K562 (cell line): ENCODE data around the gene SLC16A5. TPM values are rescaled to one million over a fixed set of nuclear protein-coding genes. Genes with fewer than 3 reads are reported as not detected.

ENCODE experiments used
- ATAC-seq: fragments of 200-7000 bp; cut with Tn5 transposase; 3 replicates; pipeline ENCODE4 v1.9.1; 2020; ENCODE audit warnings: moderate library complexity
- BruUV-seq: library from RNA; stranded (reverse); fragments of 400-500 nt; replicated peaks from 2 replicates; lab custom pipeline; 2021; lab: Mats Ljungman, UMichigan
- CTCF ChIA-PET: fragments of 300-600 bp; formaldehyde crosslinking; extraction: SDS; loops from one replicate; lab custom pipeline; 2021; ENCODE audit warnings: low intra/inter-chr PET ratio; lab: Yijun Ruan, JAX
- POLR2A ChIA-PET: fragments of 300-600, 350-650 bp; sonication (Branson Sonifier 250); formaldehyde crosslinking; extraction: SDS; loops from one replicate; lab custom pipeline; 2021; ENCODE audit warnings: antibody characterized with exemption, inconsistent platforms; lab: Yijun Ruan, JAX
- DNase-seq, 4 experiments: peaks; one replicate each; pipeline versions ENCODE4 v3.0.0 to v3.0.0-alpha.2; 2011 to 2018; ENCODE audit warnings: low spot score in 3 of 4, mixed read lengths in 3 of 4; ENCODE audit errors: extremely low read depth in 1 of 4
- FAIRE-seq: peaks from 2 replicates; lab custom pipeline; 2011; peaks lifted over from hg19 to GRCh38; lab: Jason Lieb, UNC
- H2AFZ ChIP-seq: 2 replicates; pipeline ENCODE4 v1.6.0; 2011; ENCODE audit warnings: low read depth, low read length, control low read depth, inconsistent platforms
- H3K27ac ChIP-seq: fragments of 200-600 bp; 3 replicates; pipeline ENCODE4 v1.8.0; 2011; ENCODE audit warnings: low read depth, mild to moderate bottlenecking, control low read depth, inconsistent platforms, low read length, moderate library complexity, mixed read lengths; ENCODE audit errors: extremely low read depth
- H3K27me3 ChIP-seq, 2 experiments: fragments of 300-600 bp in 1 of 2; 2 replicates in 1 of 2; 3 replicates in 1 of 2; pipeline versions ENCODE4 v1.6.0 to v1.8.0; 2011; ENCODE audit warnings: inconsistent platforms in 2 of 2, low read length in 2 of 2, mild to moderate bottlenecking in 1 of 2, mixed read lengths in 1 of 2, moderate library complexity in 1 of 2; ENCODE audit not compliant: control insufficient read depth in 2 of 2, insufficient read depth in 2 of 2
- H3K36me3 ChIP-seq: fragments of 300-600 bp; 3 replicates; pipeline ENCODE4 v1.8.0; 2011; ENCODE audit warnings: mild to moderate bottlenecking, low read length, inconsistent platforms; ENCODE audit not compliant: control insufficient read depth, insufficient read depth
- H3K4me1 ChIP-seq, 2 experiments: fragments of 200-600 bp in 1 of 2; replicated peaks in 1 of 2; 2 replicates in 1 of 2; 3 replicates in 1 of 2; pipeline versions ENCODE4 v1.5.1 to v1.8.0; 2011; ENCODE audit warnings: inconsistent platforms in 2 of 2, low read length in 2 of 2, mild to moderate bottlenecking in 1 of 2, mixed read lengths in 1 of 2, moderate library complexity in 1 of 2; ENCODE audit not compliant: control insufficient read depth in 2 of 2, insufficient read depth in 2 of 2
- H3K4me2 ChIP-seq: 2 replicates; pipeline ENCODE4 v1.6.1; 2011; ENCODE audit warnings: low read length, control low read depth, inconsistent platforms, mixed read lengths; ENCODE audit not compliant: insufficient read depth
- H3K4me3 ChIP-seq: fragments of 200-600 bp; sonication (generic), shearing (Covaris generic); 2 replicates; pipeline ENCODE4 v1.5.1; 2016; ENCODE audit warnings: control low read depth, inconsistent platforms
- H3K79me2 ChIP-seq: fragments of 200-600 bp; 3 replicates; pipeline ENCODE4 v1.8.0; 2011; ENCODE audit warnings: low read length, inconsistent platforms; ENCODE audit not compliant: control insufficient read depth, insufficient read depth
- H3K9ac ChIP-seq, 2 experiments: 2 replicates each; pipeline versions ENCODE4 v1.6.0 to v1.6.1; 2011; ENCODE audit warnings: low read depth in 2 of 2, low read length in 2 of 2, control low read depth in 1 of 2, inconsistent platforms in 1 of 2, mild to moderate bottlenecking in 1 of 2, mixed read lengths in 1 of 2; ENCODE audit not compliant: insufficient read depth in 1 of 2
- H3K9me1 ChIP-seq: one replicate; pipeline ENCODE4 v1.6.0; 2011; ENCODE audit warnings: inconsistent platforms, mild to moderate bottlenecking, low read length, moderate library complexity; ENCODE audit not compliant: control insufficient read depth, insufficient read depth
- H3K9me3 ChIP-seq: replicated peaks from 2 replicates; pipeline ENCODE4 v1.5.1; 2011; ENCODE audit warnings: low read depth, low read length, inconsistent platforms; ENCODE audit not compliant: control insufficient read depth, insufficient read depth
- H4K20me1 ChIP-seq: replicated peaks from 2 replicates; pipeline ENCODE4 v1.6.1; 2011; ENCODE audit warnings: low read length, inconsistent platforms, mixed read lengths; ENCODE audit not compliant: control insufficient read depth, insufficient read depth
- BRCA1 ChIP-seq, 2 experiments: fragments of 450-650 bp in 1 of 2; sonication (generic) in 1 of 2; formaldehyde crosslinking in 1 of 2; IDR thresholded peaks; 2 replicates each; pipeline versions ENCODE4 v1.5.0 to v1.6.1; 2017 to 2020; ENCODE audit warnings: mild to moderate bottlenecking in 1 of 2, missing genetic modification reagents in 1 of 2
- BRF2 ChIP-seq: IDR thresholded peaks from 3 replicates; pipeline ENCODE4 v1.6.1; 2011; ENCODE audit warnings: borderline replicate concordance, mild to moderate bottlenecking; ENCODE audit not compliant: insufficient read length, insufficient read depth
- ELF1 ChIP-seq: fragments of 200-800 bp; sonication (Bioruptor generic); IDR thresholded peaks from 2 replicates; pipeline ENCODE4 v1.6.1; 2016; ENCODE audit warnings: missing genetic modification characterization, missing compliant biosample characterization
- GABPB2 ChIP-seq: fragments of 250-450 bp; sonication (Bioruptor Pico); conservative IDR thresholded peaks from 2 replicates; pipeline ENCODE4 v1.5.1; 2021; ENCODE audit warnings: mild to moderate bottlenecking
- MTA2 ChIP-seq: fragments of 450-650 bp; IDR thresholded peaks from 2 replicates; pipeline ENCODE4 v1.6.1; 2016; ENCODE audit warnings: low read depth
- MYNN ChIP-seq, 2 experiments: sonication (generic); formaldehyde crosslinking in 1 of 2; IDR thresholded peaks; 2 replicates each; pipeline versions ENCODE4 v1.5.0 to v1.6.1; 2016 to 2020; ENCODE audit warnings: antibody characterized with exemption in 1 of 2, missing genetic modification reagents in 1 of 2
- SPI1 ChIP-seq: IDR thresholded peaks from 2 replicates; pipeline ENCODE4 v1.6.1; 2011; ENCODE audit warnings: low read depth, low read length, control low read depth, borderline replicate concordance
- TAF9B ChIP-seq: fragments of 450-650 bp; IDR thresholded peaks from 2 replicates; pipeline ENCODE4 v1.6.1; 2018; ENCODE audit warnings: mild to moderate bottlenecking; ENCODE audit not compliant: partially characterized antibody
- ZBTB34 ChIP-seq: fragments of 250-450 bp; sonication (Bioruptor Pico); IDR thresholded peaks from 2 replicates; pipeline ENCODE4 v1.8.0; 2021; ENCODE audit warnings: mild to moderate bottlenecking, moderate library complexity
- ZBTB5 ChIP-seq: fragments of 450-650 bp; IDR thresholded peaks from 2 replicates; pipeline ENCODE4 v1.6.1; 2017; ENCODE audit warnings: antibody characterized with exemption
- ZNF644 ChIP-seq: fragments of 200-800 bp; sonication (Bioruptor generic); IDR thresholded peaks from 2 replicates; pipeline ENCODE4 v1.6.1; 2016; ENCODE audit warnings: low read depth, missing genetic modification characterization, missing compliant biosample characterization
- WGBS: fragments of 100-300 bp; shearing (Covaris generic); methylation state at CpG from one replicate; pipeline ENCODE4 v1.1.6; 2016; ENCODE audit warnings: low coverage, mixed read lengths; ENCODE audit not compliant: insufficient coverage; ENCODE audit errors: missing lambda C conversion rate; 5-methylcytosine and 5-hydroxymethylcytosine counted together
- in situ Hi-C: fragments of 300-500 bp; cut with MboI; formaldehyde crosslinking; loops from 4 replicates; pipeline ENCODE4 v1.15.0; 2018; ENCODE audit warnings: inconsistent platforms, mixed read lengths
- intact Hi-C: fragments of 100-400 bp; cut with micrococcal nuclease; formaldehyde crosslinking; loops from 2 replicates; pipeline ENCODE4 v1.14.2; 2022
- polyA plus RNA-seq, 8 experiments: library from polyadenylated mRNA; depleted of rRNA in 4 of 8; stranded (reverse) in 5 of 8; unstranded in 3 of 8; fragments of >200 nt; fragmentation: Nextera tagmentation in 2 of 8; fragmentation: Illumina TruSeq in 1 of 8; extraction: Ambion mirVana in 2 of 8; extraction: Trizol in 1 of 8; gene quantifications; 2 replicates each; pipeline versions ENCODE4 v1.2.1 to v1.2.3, GENCODE V29; 2011 to 2014; ENCODE audit warnings: inconsistent platforms in 1 of 8, missing spikeins in 1 of 8
- total RNA-seq, 7 experiments: library from RNA; depleted of rRNA in 6 of 7; stranded (reverse); fragments of >200 nt in 6 of 7; fragmentation: Illumina TruSeq in 2 of 7; extraction: Trizol in 2 of 7; gene quantifications; 2 replicates each; pipeline versions ENCODE4 v1.2.1 to v1.2.3, GENCODE V29; 2011 to 2021; ENCODE audit warnings: low replicate concordance in 1 of 7

SLC16A5 gene
- total and polyA plus RNA-seq, 9 of the 15 experiments (the other 6 are each of a cell fraction or from before 2014, with no cell fraction given): 0.06 to 2.6 (median 0.91) TPM

GRCh38 chr17:75098861-75099260, 11.1 kb downstream of the SLC16A5 start (continued):
- no peak for TF ChIP-seq ZBTB5
- TF ChIP-seq, all 486 proteins: peak for 0

- in situ Hi-C loops: no loop called here
- no peak for DNase-seq
- no peak for FAIRE-seq
- Histone ChIP-seq H3K27me3 (no peaks in the 10 kb centered on the region), H3K4me3 (no peak overlapping the region), H3K4me2 (no peak overlapping the region), H3K9ac (peak overlapping the region in 1 of 2 experiments; percentile 6; a peak in 1 of 4 replicates), H4K20me1 (no peaks in the 10 kb centered on the region), H3K9me1 (no peaks in the 10 kb centered on the region), H3K9me3 (no peaks in the 10 kb centered on the region), H2AFZ (no peak overlapping the region), H3K79me2 (no peaks in the 10 kb centered on the region), H3K27ac (no peak overlapping the region), H3K36me3 (no peaks in the 10 kb centered on the region), H3K4me1 (peaks cover 18 to 38% of the 10 kb centered on the region in 2 experiments; a peak in 4 of 5 replicates)
- BruUV-seq: no TSS peak
- POLR2A ChIA-PET: interaction anchor here (1.0 to 1.6 kb wide), 3 partner anchors 10 to 24 kb away, joined by 3 to 5 read pairs (median 4); partner anchors contain the start of gene ARMC7
- TF ChIP-seq MTA2 (no peak), BRF2 (no peak), BRCA1 (IDR thresholded peaks at IDR 0.05) (no peak), BRCA1 (CRISPR knock-in tag; IDR thresholded peaks at IDR 0.05) (no peak), TAF9B (no peak), MYNN (IDR thresholded peaks at IDR 0.05) (no peak), MYNN (CRISPR knock-in tag; IDR thresholded peaks at IDR 0.05) (no peak), GABPB2 (CRISPR knock-in tag) (no peak), SPI1 (no peak), ZNF644 (tag) (no peak), ELF1 (no peak), ZBTB34 (CRISPR knock-in tag) (no peak)
- WGBS: 82% methylated on average over 26 of the region's 31 CpGs
- ATAC-seq: no peak
- intact Hi-C loops: no loop called here
- CTCF ChIA-PET: no interaction called here
These were observed 12.3 kb downstream of the SLC16A5 start for GRCh38 chr17:75099881-75100595.
